ENCODE data around the gene IL18BP. TPM values are rescaled to one million over a fixed set of nuclear protein-coding genes. Genes with fewer than 3 reads are reported as not detected.

The IL18BP gene
- total and polyA plus RNA-seq, 10 of the 15 experiments (the other 5 are each of a cell fraction or from before 2014, with no cell fraction given), result 2.6 to 18.1 (median 10.7) TPM

- H3K36me3 ChIP-seq (ENCODE audit: control insufficient read depth in 2 of 2, insufficient read depth in 2 of 2, low read length in 1 of 2), result peaks cover 61 to 62% of the 10 kb centered on the region in 2 experiments
- no TSS peak for BruUV-seq (replicated peaks)
- SMC1A ChIA-PET (ENCODE audit: uncharacterized antibody, unreplicated experiment), result interaction anchor here (1.4 to 7.3 kb wide), 3 partner anchors 41 to 154 kb away, joined by 3 to 64 read pairs (median 4); no protein-coding TSS in a partner anchor
- H4K20me1 ChIP-seq (ENCODE audit: control insufficient read depth, insufficient read depth), result no peaks in the 10 kb centered on the region
- RAD21 ChIA-PET (ENCODE audit: unreplicated experiment), result interaction anchor here (0.9 to 1.5 kb wide), 2 partner anchors 13 to 36 kb away, joined by 3 to 4 read pairs; no protein-coding TSS in a partner anchor
- intact Hi-C loops (cut with micrococcal nuclease; ENCODE audit: unreplicated experiment), result no loop called here
- no peak overlapping the region for H3K9ac ChIP-seq (ENCODE audit: control insufficient read depth, insufficient read depth, low read length)
- in situ Hi-C loops (cut with MboI), result no loop called here
- no peaks in the 10 kb centered on the region for H3K9me3 ChIP-seq (replicated peaks; ENCODE audit: control insufficient read depth, insufficient read depth, low read length)
- H2AFZ ChIP-seq (ENCODE audit: control insufficient read depth, low read depth, low read length), result no peak overlapping the region
- ATAC-seq (no peak), FAIRE-seq (no peak), DNase-seq (ENCODE audit: low read depth, low spot score) (no peak)
- H3K27ac ChIP-seq (ENCODE audit: control insufficient read depth, insufficient read depth), result no peak overlapping the region
- no peak overlapping the region for H3K4me2 ChIP-seq (ENCODE audit: control insufficient read depth, insufficient read depth)
- no peaks in the 10 kb centered on the region for H3K27me3 ChIP-seq (replicated peaks in 1 of 2; ENCODE audit: control insufficient read depth in 2 of 2, insufficient read depth in 2 of 2, low read length in 1 of 2)
- no peak for TF ChIP-seq NR2C1 (IDR thresholded peaks at IDR 0.05)
- no peak for TF ChIP-seq TAF1 (IDR thresholded peaks at IDR 0.05; ENCODE audit: borderline replicate concordance, low read depth, low read length)
- TF ChIP-seq KDM1A (IDR thresholded peaks at IDR 0.05; ENCODE audit: borderline replicate concordance), result no peak
- no peak for TF ChIP-seq ZBTB33 (IDR thresholded peaks at IDR 0.05)
- no peak for TF ChIP-seq FOS (IDR thresholded peaks at IDR 0.05; ENCODE audit: borderline replicate concordance, extremely low read depth, insufficient read length)
- no peak for TF ChIP-seq BCL11A (IDR thresholded peaks at IDR 0.05; ENCODE audit: low read depth, low read length)
- TF ChIP-seq CBX3 (IDR thresholded peaks at IDR 0.05; ENCODE audit: borderline replicate concordance, low read depth), result no peak
- TF ChIP-seq ATF7 (IDR thresholded peaks at IDR 0.05; ENCODE audit: low read depth), result no peak
- no peak for TF ChIP-seq NR2C2 (IDR thresholded peaks at IDR 0.05; ENCODE audit: borderline replicate concordance, control insufficient read depth, insufficient read length, low read depth)
- no peak for TF ChIP-seq EED (IDR thresholded peaks at IDR 0.05; ENCODE audit: low read depth)
- H3K4me1 ChIP-seq (ENCODE audit: control insufficient read depth, insufficient read depth, low read length), result no peaks in the 10 kb centered on the region
- 96% methylated on average over 9 of the region's 9 CpGs for WGBS (ENCODE audit: insufficient coverage, insufficient replicate concordance, low lambda C conversion rate, missing lambda C conversion rate)
- H3K79me2 ChIP-seq (ENCODE audit: control insufficient read depth, insufficient read depth, low read length), result no peaks in the 10 kb centered on the region
- H3K4me3 ChIP-seq, result no peak overlapping the region
- CTCF ChIA-PET, result interaction anchor here (1.1 to 9.0 kb wide), 5 partner anchors 40 to 126 kb away, joined by 3 to 138 read pairs (median 4); no protein-coding TSS in a partner anchor
- POLR2A ChIA-PET, result no interaction called here
These were observed 19.5 kb downstream of the IL18BP start for GRCh38 chr11:72018171-72018570.

Measured in GM12878 (cell line).